Measurements from ENCODE around the gene OCA2.
"Not testable (repeated sequence)": the region's sequence is repeated elsewhere in the genome, so short reads cannot be mapped to it uniquely, and the experiment has no call there.

The OCA2 gene

DNA sequence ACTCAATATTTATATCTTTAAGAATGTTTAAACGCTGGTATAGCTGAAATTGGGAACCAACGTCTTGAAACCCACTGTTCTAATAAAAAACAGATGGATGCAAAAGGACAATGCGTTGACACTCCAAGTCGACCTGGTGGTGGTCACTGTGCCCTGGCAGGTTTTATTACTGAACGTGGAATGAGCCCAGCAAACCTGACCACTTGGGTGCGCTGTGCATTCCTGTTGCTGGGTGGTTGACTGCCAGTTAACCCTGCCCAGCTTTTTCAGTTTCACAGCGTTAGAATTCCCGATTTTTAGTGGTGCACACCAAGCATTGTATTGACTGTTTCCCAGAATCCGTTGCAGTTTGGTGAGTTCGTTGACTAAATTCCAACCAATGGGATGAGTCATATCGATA is 384.4 kb downstream of the OCA2 start:
- DNase-seq (ENCODE audit: low spot score): no peak

DNA sequence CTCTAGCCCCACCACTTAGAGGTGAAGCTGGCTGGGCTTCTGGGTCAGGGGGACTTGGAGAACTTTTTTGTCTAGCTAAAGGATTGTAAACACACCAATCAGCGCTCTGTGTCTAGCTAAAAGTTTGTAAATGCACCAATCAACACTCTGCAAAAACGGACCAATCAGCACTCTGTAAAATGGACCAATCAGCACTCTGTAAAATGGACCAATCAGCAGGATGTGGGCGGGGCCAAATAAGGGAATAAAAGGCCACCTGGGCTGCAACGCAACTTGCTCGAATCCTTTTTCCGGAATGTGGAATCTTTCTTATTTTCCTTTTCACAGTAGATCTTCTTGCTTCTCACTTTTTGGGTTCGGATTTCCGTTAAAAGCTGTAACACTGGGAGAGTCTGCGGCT is 385.3 kb downstream of the OCA2 start:
- not testable (repeated sequence) for DNase-seq (ENCODE audit: low spot score)

DNA sequence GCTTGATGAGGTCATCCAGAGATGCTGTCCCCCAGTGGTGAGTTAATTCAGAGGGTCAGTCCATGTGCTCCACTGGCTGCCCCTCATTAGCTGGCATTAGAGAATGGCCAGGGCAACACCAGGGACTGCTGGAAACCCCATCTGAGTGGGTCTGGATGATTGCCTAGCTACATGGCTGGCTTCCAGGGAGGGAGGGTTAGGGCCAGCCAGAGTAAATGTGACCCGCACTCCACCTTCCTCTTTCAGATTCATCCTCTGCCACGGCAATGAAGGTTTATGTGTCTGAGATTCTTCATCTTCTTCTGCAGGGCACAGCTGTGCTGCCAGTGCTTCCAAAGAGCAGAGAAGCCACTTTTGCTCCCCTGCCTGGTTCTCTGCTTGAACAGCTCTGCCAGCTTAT is 391.9 kb downstream of the OCA2 start:
- DNase-seq (ENCODE audit: low spot score): no peak

DNA sequence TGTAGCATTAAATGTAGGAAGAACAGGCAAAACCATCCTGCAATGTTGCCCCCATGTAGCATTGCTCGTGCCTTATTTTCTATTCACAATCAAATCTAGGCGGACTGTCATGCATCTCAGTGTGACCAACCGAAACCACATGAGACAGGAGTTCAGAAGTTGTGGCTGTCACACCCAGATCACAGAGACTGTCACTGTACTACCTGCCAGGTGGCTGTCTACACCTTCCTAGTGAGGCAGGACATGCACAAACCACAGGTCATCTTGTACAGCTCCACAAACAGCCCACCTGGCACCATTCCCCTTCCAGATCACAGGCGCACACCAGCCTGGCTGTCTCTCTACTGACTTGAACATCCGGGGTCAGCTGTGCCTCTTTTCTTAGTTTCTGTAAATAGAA is 392.8 kb downstream of the OCA2 start:
- no peak for DNase-seq (ENCODE audit: low spot score)

DNA sequence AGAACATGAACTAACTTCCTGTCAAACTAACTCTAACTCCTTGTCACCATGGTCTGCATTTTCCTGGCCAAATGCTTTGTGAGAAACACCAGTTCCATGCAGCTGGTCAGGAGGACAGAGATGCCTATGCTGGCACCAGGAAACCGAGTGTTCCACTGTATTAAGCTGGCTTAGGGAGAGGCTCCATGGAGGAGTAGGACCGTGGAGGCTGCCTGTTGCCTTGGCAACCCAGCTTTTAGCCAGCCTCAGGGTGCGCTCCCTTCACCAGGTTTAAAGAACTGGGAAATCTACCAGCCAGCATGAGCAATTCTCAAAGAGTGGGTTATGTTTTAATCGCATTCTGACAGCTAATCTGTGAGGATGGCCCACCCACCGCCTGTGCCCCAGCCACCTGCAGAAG is 394.1 kb downstream of the OCA2 start:
- DNase-seq (ENCODE audit: low spot score): no peak

Data from globus pallidus (tissue), 1 donor.